B cell (primary cell): ENCODE results near the gene TUT7. TPM values are rescaled to one million over a fixed set of nuclear protein-coding genes. Genes with fewer than 3 reads are reported as not detected.

Source experiments
- ATAC-seq: fragments of 200-7000 bp; cut with Tn5 transposase; one replicate; pipeline ENCODE4 v1.10.0; 2021; ENCODE audit warnings: low read depth, mild to moderate bottlenecking, moderate number of reproducible peaks, moderate library complexity
- CTCF ChIA-PET: fragments of 350-600 bp; sonication (Branson Sonifier 250); formaldehyde crosslinking; loops from one replicate; lab custom pipeline; 2021; ENCODE audit warnings: antibody characterized with exemption, inconsistent platforms; lab: Charles Lee
- POLR2A ChIA-PET: fragments of 350-600 bp; sonication (Branson Sonifier 250); formaldehyde crosslinking; loops from one replicate; lab custom pipeline; 2021; ENCODE audit warnings: antibody characterized with exemption; lab: Charles Lee
- DNase-seq: peaks from one replicate; pipeline ENCODE4 v3.0.0; 2013
- H2AFZ ChIP-seq: 2 replicates; pipeline ENCODE4 v1.6.1; 2012; ENCODE audit warnings: mild to moderate bottlenecking, low read depth, low read length; ENCODE audit not compliant: insufficient read depth, poor library complexity, severe bottlenecking
- H3K27ac ChIP-seq, 2 donors: 1 replicate in 1 of 2; 2 replicates in 1 of 2; pipeline ENCODE4 v1.5.1; 2012 to 2013; ENCODE audit warnings: low read length in 2 of 2, mild to moderate bottlenecking in 2 of 2, moderate library complexity in 1 of 2
- H3K27me3 ChIP-seq, 4 experiments: fragments of 200-600 bp in 1 of 4; sonication (generic) in 1 of 4; replicated peaks in 1 of 4; 1 replicate in 2 of 4; 2 replicates in 2 of 4; pipeline versions ENCODE4 v1.6.1 to v1.7.0; 2013 to 2016; ENCODE audit warnings: low read length in 3 of 4, mild to moderate bottlenecking in 2 of 4, mixed read lengths in 1 of 4, moderate library complexity in 1 of 4; ENCODE audit not compliant: insufficient read depth in 4 of 4, control insufficient read depth in 3 of 4; ENCODE audit errors: control extremely low read depth in 1 of 4
- H3K36me3 ChIP-seq, 2 experiments: replicated peaks in 1 of 2; 1 replicate in 1 of 2; 2 replicates in 1 of 2; pipeline versions ENCODE4 v1.6.1 to v1.7.1; 2013; ENCODE audit warnings: low read length in 1 of 2; ENCODE audit not compliant: insufficient read depth in 2 of 2, control insufficient read depth in 1 of 2; ENCODE audit errors: control extremely low read depth in 1 of 2, extremely low read depth in 1 of 2
- H3K4me1 ChIP-seq, 2 donors: fragments of 200-600 bp in 1 of 2; sonication (generic) in 1 of 2; 1 replicate in 1 of 2; 2 replicates in 1 of 2; pipeline versions ENCODE4 v1.5.1 to v1.6.1; 2013 to 2017; ENCODE audit warnings: low read length in 2 of 2; ENCODE audit not compliant: control insufficient read depth in 2 of 2, insufficient read depth in 2 of 2
- H3K4me2 ChIP-seq: replicated peaks from 2 replicates; pipeline ENCODE3; 2012; ENCODE audit warnings: mild to moderate bottlenecking, low read depth, low read length; ENCODE audit not compliant: poor library complexity, severe bottlenecking
- H3K4me3 ChIP-seq, 5 experiments: fragments of 200-600 bp in 1 of 5; sonication (generic) in 1 of 5; 1 replicate in 3 of 5; 2 replicates in 2 of 5; pipeline versions ENCODE4 v1.5.1 to v1.7.0; 2011 to 2016; ENCODE audit warnings: low read length in 4 of 5, mild to moderate bottlenecking in 4 of 5, low read depth in 2 of 5, control low read depth in 1 of 5, moderate library complexity in 1 of 5; ENCODE audit not compliant: insufficient read depth in 1 of 5; ENCODE audit errors: control extremely low read depth in 1 of 5, extremely low read depth in 1 of 5
- H3K79me2 ChIP-seq: fragments of 200-600 bp; sonication (generic); one replicate; pipeline ENCODE4 v1.6.0; 2016; ENCODE audit warnings: low read length; ENCODE audit not compliant: control insufficient read depth, insufficient read depth
- H3K9ac ChIP-seq: fragments of 200-600 bp; sonication (generic); 2 replicates; pipeline ENCODE4 v1.6.1; 2017; ENCODE audit warnings: mild to moderate bottlenecking, low read length, moderate library complexity
- H3K9me3 ChIP-seq, 3 donors: one replicate each; pipeline versions ENCODE4 v1.6.1 to v1.7.1; 2013; ENCODE audit warnings: low read length in 2 of 3; ENCODE audit not compliant: control insufficient read depth in 2 of 3, insufficient read depth in 1 of 3; ENCODE audit errors: control extremely low read depth in 1 of 3
- H4K20me1 ChIP-seq: 2 replicates; pipeline ENCODE4 v1.6.0; 2012; ENCODE audit warnings: mild to moderate bottlenecking, low read length; ENCODE audit not compliant: insufficient read depth, control insufficient read depth, poor library complexity, severe bottlenecking
- H3K27ac Mint-ChIP-seq: one replicate; pipeline ENCODE4 v1.8.0; 2021; ENCODE audit warnings: mixed read lengths
- H3K27me3 Mint-ChIP-seq: one replicate; pipeline ENCODE4 v1.8.0; 2021; ENCODE audit warnings: mixed read lengths
- H3K4me1 Mint-ChIP-seq: one replicate; pipeline ENCODE4 v1.8.0; 2021; ENCODE audit warnings: mixed read lengths
- H3K4me3 Mint-ChIP-seq: one replicate; pipeline ENCODE4 v1.8.0; 2021; ENCODE audit warnings: mixed read lengths
- H3K9me3 Mint-ChIP-seq: one replicate; pipeline ENCODE4 v1.8.0; 2022; ENCODE audit warnings: mixed read lengths; ENCODE audit not compliant: insufficient read depth
- CTCF ChIP-seq: fragments of 200-600 bp; IDR thresholded peaks from one replicate; pipeline ENCODE4 v1.8.0; 2022; ENCODE audit warnings: antibody characterized with exemption, mild to moderate bottlenecking
- EZH2 ChIP-seq: IDR thresholded peaks from 2 replicates; pipeline ENCODE4 v1.6.1; 2012; ENCODE audit warnings: borderline replicate concordance, low read depth, mild to moderate bottlenecking, moderate library complexity, low read length; ENCODE audit not compliant: insufficient read depth, poor library complexity, severe bottlenecking
- WGBS: methylation state at CpG from one replicate; pipeline ENCODE4 v1.1.5; 2013; ENCODE audit warnings: missing lambda C conversion rate; ENCODE audit not compliant: insufficient coverage; 5-methylcytosine and 5-hydroxymethylcytosine counted together
- intact Hi-C: fragments of 100-400 bp; cut with micrococcal nuclease; formaldehyde crosslinking; loops from one replicate; pipeline ENCODE4 v1.10.0; 2022
- polyA plus RNA-seq: library from polyadenylated mRNA; depleted of rRNA; stranded (reverse); fragments of >200 nt; gene quantifications from 2 replicates; pipeline ENCODE4 v1.2.3, GENCODE V29; 2012
- total RNA-seq, 2 donors: library from RNA; stranded (reverse); fragments of 120-200 nt in 1 of 2; gene quantifications; 1 replicate in 1 of 2; 2 replicates in 1 of 2; pipeline versions ENCODE4 v1.2.3 to v1.2.4, GENCODE V29; 2013 to 2022

The TUT7 gene
- total and polyA plus RNA-seq, 2 donors (not counting 1 experiment from before 2014, with no cell fraction given) = 18.3 to 70.7 TPM

- H3K9me3 ChIP-seq = no peaks in the 10 kb centered on the region
- peak overlapping the region; percentile 36 for H3K4me2 ChIP-seq
- ChIA-PET CTCF (no interaction called here), POLR2A (no interaction called here)
- Mint-ChIP-seq H3K4me3 (peak overlapping the region; percentile 55), H3K4me1 (peaks cover 51% of the 10 kb centered on the region), H3K27me3 (no peaks in the 10 kb centered on the region), H3K27ac (no peak overlapping the region), H3K9me3 (no peaks in the 10 kb centered on the region)
- peaks cover 34 to 52% of the 10 kb centered on the region in 2 donors for H3K4me1 ChIP-seq
- no peak overlapping the region for H2AFZ ChIP-seq
- no peak for TF ChIP-seq CTCF
- no peak for TF ChIP-seq EZH2
- H3K79me2 ChIP-seq = peaks cover 80% of the 10 kb centered on the region
- no peak for ATAC-seq
- peaks cover 8 to 32% of the 10 kb centered on the region in 2 experiments for H3K36me3 ChIP-seq
- no peak overlapping the region for H3K27ac ChIP-seq
- H3K27me3 ChIP-seq = no peaks in the 10 kb centered on the region
- intact Hi-C loops = loop anchor here (1.0 kb wide), 1 partner anchor 8 kb away; no protein-coding TSS in a partner anchor
- DNase-seq = no peak
- H3K4me3 ChIP-seq = no peak overlapping the region
- peaks cover 40% of the 10 kb centered on the region for H4K20me1 ChIP-seq
- H3K9ac ChIP-seq = peak overlapping the region; percentile 12
- WGBS = no CpG with 5 or more reads among the region's 2 CpGs
Observed at GRCh38 chr9:86347991-86348390, 6.2 kb downstream of the TUT7 start.

- no peaks in the 10 kb centered on the region for H3K9me3 ChIP-seq
- peaks cover 21 to 55% of the 10 kb centered on the region in 2 experiments for H3K36me3 ChIP-seq
- no peaks in the 10 kb centered on the region for H3K27me3 ChIP-seq
- H3K27me3 Mint-ChIP-seq = no peaks in the 10 kb centered on the region
- peaks cover 36% of the 10 kb centered on the region for H4K20me1 ChIP-seq
- no peak for TF ChIP-seq CTCF
- TF ChIP-seq EZH2 = no peak
- WGBS = no CpG with 5 or more reads among the region's 2 CpGs
- H3K9me3 Mint-ChIP-seq = no peaks in the 10 kb centered on the region
- H3K27ac ChIP-seq = no peak overlapping the region
- intact Hi-C loops = no loop called here
- POLR2A ChIA-PET = no interaction called here
- H3K4me1 Mint-ChIP-seq = peaks cover 42% of the 10 kb centered on the region
- peaks cover 54% of the 10 kb centered on the region for H3K79me2 ChIP-seq
- ATAC-seq = no peak
- no peak overlapping the region for H3K27ac Mint-ChIP-seq
- H3K4me1 ChIP-seq = peaks cover 10 to 28% of the 10 kb centered on the region in 2 donors
- no peak overlapping the region for H3K9ac ChIP-seq
- no peak overlapping the region for H3K4me3 ChIP-seq
- H3K4me2 ChIP-seq = no peak overlapping the region
- H3K4me3 Mint-ChIP-seq = no peak overlapping the region
- CTCF ChIA-PET = no interaction called here
- H2AFZ ChIP-seq = no peak overlapping the region
- DNase-seq = no peak
Observed at GRCh38 chr9:86344818-86345217, 9.4 kb downstream of the TUT7 start.
